Suppressor macrophage (primary cell): ENCODE results near the gene ARSG.
A peak's percentile ranks its signal among the peaks of the same experiment; 100 is the strongest.
"Not testable (repeated sequence)": the region's sequence is repeated elsewhere in the genome, so short reads cannot be mapped to it uniquely, and the experiment has no call there.

ENCODE experiments used
- DNase-seq, 4 experiments: peaks; one replicate each; pipeline ENCODE4 v3.0.0-alpha.2; 2020 to 2022

The ARSG gene

DNA sequence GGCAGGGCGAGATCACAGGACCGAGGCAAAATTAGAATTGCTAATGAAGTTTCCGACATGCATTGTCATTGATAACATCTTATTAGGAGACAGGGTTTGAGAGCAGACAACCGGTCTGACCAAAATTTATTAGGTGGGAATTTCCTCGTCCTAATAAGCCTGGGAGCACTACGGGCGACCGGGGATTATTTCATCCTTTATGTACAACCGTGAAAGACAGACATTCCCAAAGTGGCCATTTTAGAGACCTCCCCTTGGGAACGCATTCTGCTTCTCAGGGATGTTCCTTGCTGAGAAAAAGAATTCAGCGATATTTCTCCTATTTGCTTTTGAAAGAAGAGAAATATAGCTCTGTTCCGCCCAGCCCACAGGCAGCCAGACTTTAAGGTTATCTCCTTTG, 40.6 kb downstream of the ARSG start:
- DNase-seq: not testable (repeated sequence)

- no peak for DNase-seq
Measured at GRCh38 chr17:68334393-68334792, 43.1 kb downstream of the ARSG start.

GRCh38 chr17:68341482-68341881, 50.2 kb downstream of the ARSG start:
- no peak for DNase-seq

- peak in 3 of 4 experiments; percentile 25 to 37 (median 29) for DNase-seq
Measured at GRCh38 chr17:68343976-68344375, 52.7 kb downstream of the ARSG start.

DNA sequence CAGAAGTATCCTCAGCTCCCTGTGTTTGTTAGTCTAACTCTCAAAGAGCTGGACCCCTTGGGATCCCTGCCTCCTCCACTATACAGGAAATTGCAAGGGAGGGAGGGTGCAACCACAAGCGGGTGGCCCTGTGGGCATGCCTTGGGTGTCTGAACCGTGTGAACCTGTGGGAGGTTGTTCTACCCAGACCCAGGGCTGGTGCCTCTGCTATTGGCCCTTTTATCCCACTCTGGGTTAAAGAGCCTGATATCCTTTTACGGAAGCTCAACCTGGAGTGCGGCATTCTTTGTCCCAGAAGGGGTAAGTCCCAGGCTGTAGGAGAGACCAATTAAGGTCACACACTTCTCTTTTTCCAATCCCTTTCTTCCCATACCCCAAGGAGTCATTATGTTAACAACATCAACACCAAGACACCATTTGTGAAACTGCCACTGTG, 53.4 kb downstream of the ARSG start:
- DNase-seq: peak; percentile 36 to 65 (median 48)

DNA sequence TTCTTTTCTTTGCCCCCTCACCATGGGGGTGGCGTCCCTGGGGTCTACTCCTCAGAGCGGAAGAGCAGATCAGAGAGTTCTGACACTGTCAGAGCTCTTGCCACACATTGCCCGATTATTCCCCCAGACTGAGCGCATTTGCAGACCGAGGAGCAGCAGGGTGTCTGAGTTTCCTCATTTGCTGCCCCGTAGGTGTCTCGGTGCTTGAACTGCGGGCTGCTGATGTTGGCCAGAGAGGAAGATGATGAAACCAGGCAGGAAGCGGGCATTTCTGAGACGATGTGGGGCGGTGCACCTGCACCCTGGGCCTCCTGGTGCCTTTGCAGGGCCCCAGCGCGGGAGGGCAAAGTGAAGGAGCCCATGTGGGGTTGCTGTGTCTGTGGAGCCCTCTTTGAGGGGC, 55.2 kb downstream of the ARSG start:
- peak; percentile 80 to 91 (median 86) for DNase-seq

GRCh38 chr17:68347380-68347779, 56.1 kb downstream of the ARSG start:
- peak in 3 of 4 experiments; percentile 22 to 41 (median 28) for DNase-seq

GRCh38 chr17:68349157-68349556, 57.9 kb downstream of the ARSG start:
- DNase-seq: no peak

DNA sequence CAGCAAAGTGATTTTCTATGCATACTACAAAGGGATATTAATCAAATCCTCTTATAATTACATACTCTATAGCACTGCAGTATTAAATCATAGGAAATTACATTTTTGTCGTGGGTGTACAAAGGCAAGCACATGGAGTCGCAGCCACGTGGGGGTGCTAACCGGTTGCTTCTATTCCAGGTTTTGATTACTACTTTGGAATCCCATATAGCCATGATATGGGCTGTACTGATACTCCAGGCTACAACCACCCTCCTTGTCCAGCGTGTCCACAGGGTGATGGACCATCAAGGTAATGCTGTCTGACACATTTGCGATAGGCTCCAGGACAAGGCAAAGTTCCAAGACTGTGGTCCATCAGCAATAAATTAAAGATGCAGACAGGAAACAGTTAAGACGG, 60.1 kb downstream of the ARSG start:
- DNase-seq: no peak

- DNase-seq: no peak
Measured at GRCh38 chr17:68352041-68352440, 60.7 kb downstream of the ARSG start.

GRCh38 chr17:68352671-68353070, 61.4 kb downstream of the ARSG start:
- DNase-seq: not testable (repeated sequence)

- peak in 3 of 4 experiments; percentile 17 to 32 (median 30) for DNase-seq
Measured at GRCh38 chr17:68353111-68353521, 61.8 kb downstream of the ARSG start.

- DNase-seq: peak in 1 of 4 experiments; percentile 14
Measured at GRCh38 chr17:68354311-68354710, 63.0 kb downstream of the ARSG start.

- DNase-seq: peak in 2 of 4 experiments; percentile 23 to 44
Measured at GRCh38 chr17:68355108-68355507, 63.8 kb downstream of the ARSG start.

DNA sequence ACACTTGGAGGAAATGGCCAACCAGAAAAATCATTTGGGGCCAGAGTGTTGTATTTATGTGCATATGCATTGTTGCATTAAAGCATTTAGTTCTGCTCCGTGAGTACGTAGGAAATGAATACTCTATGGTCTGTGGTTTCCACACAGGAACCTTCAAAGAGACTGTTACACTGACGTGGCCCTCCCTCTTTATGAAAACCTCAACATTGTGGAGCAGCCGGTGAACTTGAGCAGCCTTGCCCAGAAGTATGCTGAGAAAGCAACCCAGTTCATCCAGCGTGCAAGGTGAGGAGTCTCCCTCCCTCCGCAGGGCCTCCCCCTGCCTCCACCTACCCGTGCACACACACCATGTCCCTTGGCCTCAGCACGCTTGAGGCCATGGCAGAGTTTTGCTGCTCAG, 65.2 kb downstream of the ARSG start:
- DNase-seq: peak; percentile 41 to 70 (median 60)

- DNase-seq: no peak
Measured at GRCh38 chr17:68356949-68357455, 65.7 kb downstream of the ARSG start.

DNA sequence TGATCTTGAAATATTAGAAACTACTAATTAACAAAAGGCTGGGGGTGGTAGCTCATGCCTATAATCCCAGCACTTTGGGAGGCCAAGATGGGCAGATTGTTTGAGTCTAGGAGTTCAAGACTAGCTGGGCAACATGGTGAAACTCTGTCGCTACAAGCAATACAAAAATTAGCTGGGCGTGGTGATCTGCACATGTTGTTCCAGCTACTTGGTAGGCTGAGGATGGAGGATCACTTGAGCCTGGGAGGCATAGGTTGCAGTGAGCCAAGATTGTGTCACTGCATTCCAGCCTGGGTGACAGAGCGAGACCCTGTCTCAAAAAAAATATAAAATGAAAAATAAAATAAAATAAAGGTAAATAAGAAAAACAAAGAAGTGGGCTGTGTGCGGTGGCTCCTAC, 66.6 kb downstream of the ARSG start:
- no peak for DNase-seq

DNA sequence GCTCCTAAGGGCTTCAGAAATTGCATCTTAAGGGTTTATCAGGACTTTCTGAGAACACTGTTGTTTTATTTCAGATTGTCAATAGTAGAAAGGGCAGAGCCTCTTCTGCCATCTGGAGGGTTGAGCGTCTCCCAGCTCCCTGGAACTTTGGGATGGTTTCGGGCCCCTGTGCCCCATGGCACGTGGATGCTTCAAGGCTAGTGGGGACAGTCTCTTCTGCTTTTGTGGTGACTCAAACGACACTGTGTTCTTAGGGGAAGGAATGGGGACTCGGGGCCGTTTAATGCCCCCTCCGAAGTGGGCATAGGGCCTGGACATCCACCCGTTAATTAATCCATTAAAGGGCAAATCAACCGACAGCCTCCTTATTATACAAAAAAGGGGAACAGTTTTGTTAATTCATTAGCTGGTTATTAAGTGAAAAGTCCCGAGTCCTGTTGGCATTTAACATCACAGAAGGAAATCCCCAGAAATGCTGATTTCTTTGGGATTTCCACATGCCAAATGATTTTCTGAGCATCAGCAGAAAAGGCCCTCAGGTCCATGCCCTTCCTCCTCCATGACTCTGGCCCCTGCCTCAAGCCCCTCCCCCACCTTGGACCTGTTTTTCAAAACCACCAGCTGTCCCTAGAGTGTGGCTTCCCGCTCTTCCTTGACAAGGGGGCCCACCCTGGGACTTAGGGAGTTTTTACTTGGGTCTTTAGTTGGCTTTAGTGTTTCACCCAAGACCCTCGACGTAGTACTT, 68.7 kb downstream of the ARSG start:
- DNase-seq: peak; percentile 40 to 69 (median 54)

- DNase-seq: no peak
Measured at GRCh38 chr17:68365469-68365868, 74.2 kb downstream of the ARSG start.

GRCh38 chr17:68368387-68368786, 77.1 kb downstream of the ARSG start:
- peak in 1 of 4 experiments; percentile 21 for DNase-seq

DNA sequence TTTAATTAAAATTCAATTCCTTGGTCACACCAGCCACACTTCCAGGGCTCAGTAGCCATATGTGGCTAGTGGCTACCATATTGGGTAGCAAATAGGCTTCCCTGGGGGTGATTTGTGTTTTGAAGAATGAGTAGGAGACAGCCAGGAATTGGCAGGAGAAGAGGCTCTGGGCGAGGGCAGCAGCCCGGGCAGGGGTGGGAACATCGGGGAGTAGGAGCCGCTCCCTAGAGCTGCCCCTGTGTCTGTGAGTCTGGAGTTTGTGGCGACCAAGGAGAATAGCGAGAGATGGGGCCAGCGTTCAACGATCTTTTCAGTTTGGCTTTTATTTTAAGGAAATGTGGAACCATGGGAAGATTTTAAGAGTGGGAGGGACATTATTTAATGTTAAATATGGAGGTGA, 84.3 kb downstream of the ARSG start:
- no peak for DNase-seq

GRCh38 chr17:68376178-68376577, 84.9 kb downstream of the ARSG start:
- not testable (repeated sequence) for DNase-seq

GRCh38 chr17:68377771-68378267, 86.5 kb downstream of the ARSG start:
- no peak for DNase-seq
